ENCODE measurements around the gene ZNF827.
A peak's percentile ranks its signal among the peaks of the same experiment; 100 is the strongest.

Gene ZNF827

DNA sequence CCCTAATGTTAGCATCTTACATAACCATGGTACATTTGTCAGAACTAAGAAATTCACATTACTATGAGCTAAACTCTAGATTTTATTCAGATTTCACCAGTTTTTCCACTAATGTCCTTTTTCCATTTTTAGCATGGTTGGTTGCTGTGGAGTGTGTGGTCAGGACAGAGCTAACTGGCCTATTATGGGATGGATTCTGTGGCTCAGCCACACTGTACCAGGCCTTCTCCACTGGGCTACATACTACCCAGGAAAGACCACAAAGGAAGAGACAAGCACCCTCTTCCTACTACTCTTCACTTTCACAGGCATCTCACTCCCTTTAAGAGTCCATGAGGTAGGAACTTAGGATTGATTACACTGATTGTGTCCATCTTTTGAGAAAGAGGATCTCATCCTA lies 67.4 kb downstream of the ZNF827 start:
- TF ChIP-seq EP300 (IDR thresholded peaks at IDR 0.05; ENCODE audit: borderline replicate concordance) = no peak
- no peak for TF ChIP-seq TCF12 (IDR thresholded peaks at IDR 0.05; ENCODE audit: low read depth)
- no peak for TF ChIP-seq NFIC (IDR thresholded peaks at IDR 0.05)
- no peak for TF ChIP-seq CREB1 (IDR thresholded peaks at IDR 0.05; ENCODE audit: low read depth)
- no peak for TF ChIP-seq EGR1 (IDR thresholded peaks at IDR 0.05)
- TF ChIP-seq, protein P1, sequence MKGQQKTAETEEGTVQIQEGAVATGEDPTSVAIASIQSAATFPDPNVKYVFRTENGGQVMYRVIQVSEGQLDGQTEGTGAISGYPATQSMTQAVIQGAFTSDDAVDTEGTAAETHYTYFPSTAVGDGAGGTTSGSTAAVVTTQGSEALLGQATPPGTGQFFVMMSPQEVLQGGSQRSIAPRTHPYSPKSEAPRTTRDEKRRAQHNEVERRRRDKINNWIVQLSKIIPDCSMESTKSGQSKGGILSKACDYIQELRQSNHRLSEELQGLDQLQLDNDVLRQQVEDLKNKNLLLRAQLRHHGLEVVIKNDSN (IDR thresholded peaks at IDR 0.05) = no peak
- no peak for TF ChIP-seq TAF1 (IDR thresholded peaks at IDR 0.05; ENCODE audit: low read depth)
- TF ChIP-seq, protein P2, sequence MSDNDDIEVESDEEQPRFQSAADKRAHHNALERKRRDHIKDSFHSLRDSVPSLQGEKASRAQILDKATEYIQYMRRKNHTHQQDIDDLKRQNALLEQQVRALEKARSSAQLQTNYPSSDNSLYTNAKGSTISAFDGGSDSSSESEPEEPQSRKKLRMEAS (IDR thresholded peaks at IDR 0.05) = no peak
- TF ChIP-seq ZBTB7A (IDR thresholded peaks at IDR 0.05; ENCODE audit: low read depth) = no peak
- TF ChIP-seq, protein P3, sequence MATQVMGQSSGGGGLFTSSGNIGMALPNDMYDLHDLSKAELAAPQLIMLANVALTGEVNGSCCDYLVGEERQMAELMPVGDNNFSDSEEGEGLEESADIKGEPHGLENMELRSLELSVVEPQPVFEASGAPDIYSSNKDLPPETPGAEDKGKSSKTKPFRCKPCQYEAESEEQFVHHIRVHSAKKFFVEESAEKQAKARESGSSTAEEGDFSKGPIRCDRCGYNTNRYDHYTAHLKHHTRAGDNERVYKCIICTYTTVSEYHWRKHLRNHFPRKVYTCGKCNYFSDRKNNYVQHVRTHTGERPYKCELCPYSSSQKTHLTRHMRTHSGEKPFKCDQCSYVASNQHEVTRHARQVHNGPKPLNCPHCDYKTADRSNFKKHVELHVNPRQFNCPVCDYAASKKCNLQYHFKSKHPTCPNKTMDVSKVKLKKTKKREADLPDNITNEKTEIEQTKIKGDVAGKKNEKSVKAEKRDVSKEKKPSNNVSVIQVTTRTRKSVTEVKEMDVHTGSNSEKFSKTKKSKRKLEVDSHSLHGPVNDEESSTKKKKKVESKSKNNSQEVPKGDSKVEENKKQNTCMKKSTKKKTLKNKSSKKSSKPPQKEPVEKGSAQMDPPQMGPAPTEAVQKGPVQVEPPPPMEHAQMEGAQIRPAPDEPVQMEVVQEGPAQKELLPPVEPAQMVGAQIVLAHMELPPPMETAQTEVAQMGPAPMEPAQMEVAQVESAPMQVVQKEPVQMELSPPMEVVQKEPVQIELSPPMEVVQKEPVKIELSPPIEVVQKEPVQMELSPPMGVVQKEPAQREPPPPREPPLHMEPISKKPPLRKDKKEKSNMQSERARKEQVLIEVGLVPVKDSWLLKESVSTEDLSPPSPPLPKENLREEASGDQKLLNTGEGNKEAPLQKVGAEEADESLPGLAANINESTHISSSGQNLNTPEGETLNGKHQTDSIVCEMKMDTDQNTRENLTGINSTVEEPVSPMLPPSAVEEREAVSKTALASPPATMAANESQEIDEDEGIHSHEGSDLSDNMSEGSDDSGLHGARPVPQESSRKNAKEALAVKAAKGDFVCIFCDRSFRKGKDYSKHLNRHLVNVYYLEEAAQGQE (IDR thresholded peaks at IDR 0.05; ENCODE audit: low read depth) = no peak
- TF ChIP-seq TEAD4 (IDR thresholded peaks at IDR 0.05) = no peak

DNA sequence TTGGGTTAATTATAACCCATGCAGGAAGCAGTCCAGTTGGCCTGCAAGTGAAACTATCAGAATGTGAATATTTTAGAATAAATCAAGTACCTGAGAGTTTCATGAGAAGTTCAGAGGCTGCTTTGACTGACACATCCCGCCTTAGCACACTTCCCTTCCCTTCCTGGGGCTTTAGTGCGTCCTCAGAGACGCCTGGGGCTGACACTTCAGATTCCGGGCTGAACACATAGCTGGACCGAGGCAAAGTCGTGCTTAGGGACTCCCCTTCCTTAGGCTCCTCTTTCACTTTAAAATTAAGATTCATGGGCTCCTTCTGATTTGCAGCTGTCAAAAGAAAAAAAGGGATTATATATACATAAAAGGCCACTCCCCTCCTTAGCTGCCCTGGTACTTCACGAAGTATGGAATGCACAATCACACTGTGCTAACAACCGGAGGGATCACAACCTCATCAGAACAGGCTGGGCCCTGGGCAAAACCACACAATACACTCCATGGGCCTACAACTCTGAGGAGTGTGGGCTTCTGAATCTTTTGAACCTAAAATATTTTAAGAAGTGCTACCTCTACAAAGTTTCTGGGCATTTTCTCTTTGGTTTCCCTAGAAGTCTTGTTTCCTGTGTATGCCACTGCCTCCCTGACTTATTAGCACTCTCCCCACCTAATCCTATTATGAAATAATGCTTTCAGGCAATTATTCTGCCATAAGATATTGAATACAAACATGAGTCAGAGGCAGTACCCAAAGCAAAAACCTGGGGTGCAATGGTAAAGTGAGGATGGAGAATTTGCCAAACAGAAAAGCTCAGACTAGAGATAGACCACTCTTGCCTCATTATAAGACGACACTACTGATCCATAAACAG lies 68.2 kb downstream of the ZNF827 start:
- TF ChIP-seq ZBTB7A (IDR thresholded peaks at IDR 0.05; ENCODE audit: low read depth) = no peak
- TF ChIP-seq NFIC (IDR thresholded peaks at IDR 0.05) = no peak
- TF ChIP-seq TAF1 (IDR thresholded peaks at IDR 0.05; ENCODE audit: low read depth) = no peak
- no peak for TF ChIP-seq YY1 (IDR thresholded peaks at IDR 0.05; ENCODE audit: low read depth)
- no peak for TF ChIP-seq CREB1 (IDR thresholded peaks at IDR 0.05; ENCODE audit: low read depth)
- no peak for TF ChIP-seq TEAD4 (IDR thresholded peaks at IDR 0.05)
- no peak for TF ChIP-seq CEBPB (IDR thresholded peaks at IDR 0.05)
- no peak for TF ChIP-seq RAD21 (IDR thresholded peaks at IDR 0.05; ENCODE audit: low read depth)
- no peak for TF ChIP-seq EGR1 (IDR thresholded peaks at IDR 0.05)
- TF ChIP-seq EP300 (IDR thresholded peaks at IDR 0.05; ENCODE audit: borderline replicate concordance) = no peak
- no peak for TF ChIP-seq TCF12 (IDR thresholded peaks at IDR 0.05; ENCODE audit: low read depth)
- TF ChIP-seq, protein P1 (IDR thresholded peaks at IDR 0.05) = no peak
- TF ChIP-seq, protein P2 (IDR thresholded peaks at IDR 0.05) = no peak
- TF ChIP-seq, protein P3 (IDR thresholded peaks at IDR 0.05; ENCODE audit: low read depth) = no peak
- TF ChIP-seq FOXM1 (IDR thresholded peaks at IDR 0.05; ENCODE audit: borderline replicate concordance, low read depth) = no peak

DNA sequence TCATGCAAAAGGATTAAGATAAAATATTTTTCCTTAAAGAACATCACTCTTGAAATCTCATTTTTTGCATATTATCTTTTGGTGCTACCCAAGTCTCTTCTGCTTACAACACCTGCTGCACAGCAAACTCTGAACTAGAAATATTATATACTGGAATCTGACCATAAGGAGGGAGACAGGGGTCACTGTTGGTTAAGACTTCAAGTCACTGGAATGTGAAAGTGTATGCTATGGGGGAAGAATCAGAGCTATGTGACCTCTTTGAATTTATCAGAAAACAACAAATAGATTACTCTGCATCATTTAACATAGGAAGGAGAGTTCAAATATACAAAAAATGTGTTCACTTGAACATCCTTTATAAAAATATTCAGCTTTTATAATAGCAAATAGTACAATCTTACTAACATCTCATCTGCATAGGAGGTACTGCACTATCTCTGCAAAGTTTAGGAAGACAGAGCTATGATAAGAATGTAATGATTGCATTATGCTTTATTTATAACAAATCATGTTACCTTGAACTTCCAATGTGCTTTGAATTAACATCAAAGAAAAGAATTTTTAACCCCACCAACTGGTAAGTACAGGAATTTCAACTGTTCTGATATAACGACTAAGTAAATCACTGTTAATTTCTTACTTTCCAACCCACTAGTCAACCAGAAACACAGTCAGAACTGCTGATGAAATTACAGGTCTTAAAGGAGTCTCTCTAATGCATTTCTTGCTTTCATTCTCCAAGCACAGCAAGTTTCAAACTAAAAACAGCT lies 69.8 kb downstream of the ZNF827 start:
- TF ChIP-seq RAD21 (IDR thresholded peaks at IDR 0.05; ENCODE audit: low read depth) = peak; percentile 5; the same call in 1 of the 2 replicates
- TF ChIP-seq, protein P1 (IDR thresholded peaks at IDR 0.05) = no peak

DNA sequence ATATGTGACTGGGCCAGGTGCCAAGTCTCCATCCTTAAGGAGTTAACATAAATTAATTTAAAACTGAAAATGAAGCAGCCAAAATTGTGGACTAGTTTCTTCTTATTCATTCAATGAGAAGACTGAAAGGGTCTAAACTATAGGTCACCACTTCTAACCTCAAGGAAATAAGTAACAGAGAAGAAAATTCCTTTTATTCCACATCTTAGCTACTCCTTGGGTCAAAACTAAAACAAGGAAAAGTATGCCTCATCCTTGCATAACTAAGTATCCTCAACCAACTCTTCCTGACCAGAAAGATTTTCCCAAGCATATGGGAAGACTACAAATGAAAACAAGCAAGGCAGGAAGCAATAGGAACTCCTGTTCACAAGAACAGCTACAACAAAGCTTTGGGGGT lies 71.2 kb downstream of the ZNF827 start:
- TF ChIP-seq RAD21 (IDR thresholded peaks at IDR 0.05; ENCODE audit: low read depth) = no peak
- no peak for TF ChIP-seq YY1 (IDR thresholded peaks at IDR 0.05; ENCODE audit: low read depth)
- no peak for TF ChIP-seq TCF12 (IDR thresholded peaks at IDR 0.05; ENCODE audit: low read depth)
- no peak for TF ChIP-seq FOXM1 (IDR thresholded peaks at IDR 0.05; ENCODE audit: borderline replicate concordance, low read depth)
- TF ChIP-seq EP300 (IDR thresholded peaks at IDR 0.05; ENCODE audit: borderline replicate concordance) = no peak
- TF ChIP-seq, protein P3 (IDR thresholded peaks at IDR 0.05; ENCODE audit: low read depth) = no peak
- TF ChIP-seq, protein P1 (IDR thresholded peaks at IDR 0.05) = no peak
- no peak for TF ChIP-seq ZBTB7A (IDR thresholded peaks at IDR 0.05; ENCODE audit: low read depth)
- TF ChIP-seq CREB1 (IDR thresholded peaks at IDR 0.05; ENCODE audit: low read depth) = no peak
- TF ChIP-seq EGR1 (IDR thresholded peaks at IDR 0.05) = no peak
- TF ChIP-seq NFIC (IDR thresholded peaks at IDR 0.05) = no peak
- TF ChIP-seq TEAD4 (IDR thresholded peaks at IDR 0.05) = no peak
- TF ChIP-seq CEBPB (IDR thresholded peaks at IDR 0.05) = no peak
- TF ChIP-seq, protein P2 (IDR thresholded peaks at IDR 0.05) = no peak
